Loucy (cell line): Measurements from ENCODE around the gene FCHO1.
"Not testable (repeated sequence)": the region's sequence is repeated elsewhere in the genome, so short reads cannot be mapped to it uniquely, and the experiment has no call there.

ENCODE experiments used
- H2AFZ ChIP-seq: fragments of 200-600 bp; sonication (generic); 2 replicates; pipeline ENCODE4 v1.6.0; 2016; ENCODE audit warnings: antibody characterized with exemption, mild to moderate bottlenecking, low read length, moderate library complexity
- H3F3A ChIP-seq: fragments of 200-600 bp; 2 replicates; pipeline ENCODE4 v1.6.0; 2016; ENCODE audit warnings: antibody characterized with exemption, low read depth, mild to moderate bottlenecking
- H3K27me3 ChIP-seq: fragments of 200-600 bp; sonication (generic); 2 replicates; pipeline ENCODE4 v1.6.1; 2014; ENCODE audit warnings: low read length, mild to moderate bottlenecking; ENCODE audit not compliant: insufficient read depth, poor library complexity, severe bottlenecking
- H3K36me3 ChIP-seq: fragments of 200-600 bp; sonication (generic); 2 replicates; pipeline ENCODE4 v1.6.1; 2016; ENCODE audit warnings: low read length; ENCODE audit not compliant: insufficient read depth
- H3K4me1 ChIP-seq: fragments of 200-600 bp; sonication (generic); 2 replicates; pipeline ENCODE4 v1.5.1; 2014; ENCODE audit warnings: low read length, mild to moderate bottlenecking; ENCODE audit not compliant: insufficient read depth, poor library complexity, severe bottlenecking
- H3K4me2 ChIP-seq: fragments of 200-600 bp; sonication (generic); 2 replicates; pipeline ENCODE4 v1.6.0; 2014; ENCODE audit warnings: antibody characterized with exemption, low read length, low read depth, mild to moderate bottlenecking; ENCODE audit not compliant: poor library complexity, severe bottlenecking
- H3K4me3 ChIP-seq: fragments of 200-600 bp; sonication (generic); 2 replicates; pipeline ENCODE4 v1.5.1; 2014; ENCODE audit warnings: low read length, mild to moderate bottlenecking, mixed read lengths; ENCODE audit not compliant: poor library complexity, severe bottlenecking
- H3K79me2 ChIP-seq: fragments of 200-600 bp; sonication (generic); 2 replicates; pipeline ENCODE4 v1.6.1; 2014; ENCODE audit warnings: low read length; ENCODE audit not compliant: insufficient read depth
- H3K9ac ChIP-seq: fragments of 200-600 bp; sonication (generic); 2 replicates; pipeline ENCODE4 v1.6.0; 2014; ENCODE audit warnings: mild to moderate bottlenecking, low read depth, low read length, moderate library complexity; ENCODE audit not compliant: poor library complexity, severe bottlenecking
- H3K9me2 ChIP-seq: fragments of 200-600 bp; sonication (generic); replicated peaks from 2 replicates; pipeline ENCODE4 v1.6.1; 2016; ENCODE audit warnings: low read depth, low read length, mixed read lengths
- H3K9me3 ChIP-seq: fragments of 200-600 bp; sonication (generic); 2 replicates; pipeline ENCODE4 v1.6.1; 2014; ENCODE audit warnings: mild to moderate bottlenecking, antibody characterized with exemption, low read length, low read depth; ENCODE audit not compliant: insufficient read depth
- H4K20me1 ChIP-seq: fragments of 200-600 bp; sonication (generic); 2 replicates; pipeline ENCODE4 v1.6.0; 2014; ENCODE audit warnings: antibody characterized with exemption, low read length, mild to moderate bottlenecking; ENCODE audit not compliant: insufficient read depth, poor library complexity, severe bottlenecking
- CTCF ChIP-seq: fragments of 200-600 bp; sonication (generic); conservative IDR thresholded peaks from 2 replicates; pipeline ENCODE4 v1.5.1; 2014; ENCODE audit warnings: mild to moderate bottlenecking, antibody characterized with exemption, low read length
- EZH2phosphoT487 ChIP-seq: fragments of 200-600 bp; IDR thresholded peaks from 2 replicates; pipeline ENCODE4 v1.6.1; 2018; ENCODE audit warnings: antibody characterized with exemption, mild to moderate bottlenecking, moderate library complexity, borderline replicate concordance

FCHO1 gene

DNA sequence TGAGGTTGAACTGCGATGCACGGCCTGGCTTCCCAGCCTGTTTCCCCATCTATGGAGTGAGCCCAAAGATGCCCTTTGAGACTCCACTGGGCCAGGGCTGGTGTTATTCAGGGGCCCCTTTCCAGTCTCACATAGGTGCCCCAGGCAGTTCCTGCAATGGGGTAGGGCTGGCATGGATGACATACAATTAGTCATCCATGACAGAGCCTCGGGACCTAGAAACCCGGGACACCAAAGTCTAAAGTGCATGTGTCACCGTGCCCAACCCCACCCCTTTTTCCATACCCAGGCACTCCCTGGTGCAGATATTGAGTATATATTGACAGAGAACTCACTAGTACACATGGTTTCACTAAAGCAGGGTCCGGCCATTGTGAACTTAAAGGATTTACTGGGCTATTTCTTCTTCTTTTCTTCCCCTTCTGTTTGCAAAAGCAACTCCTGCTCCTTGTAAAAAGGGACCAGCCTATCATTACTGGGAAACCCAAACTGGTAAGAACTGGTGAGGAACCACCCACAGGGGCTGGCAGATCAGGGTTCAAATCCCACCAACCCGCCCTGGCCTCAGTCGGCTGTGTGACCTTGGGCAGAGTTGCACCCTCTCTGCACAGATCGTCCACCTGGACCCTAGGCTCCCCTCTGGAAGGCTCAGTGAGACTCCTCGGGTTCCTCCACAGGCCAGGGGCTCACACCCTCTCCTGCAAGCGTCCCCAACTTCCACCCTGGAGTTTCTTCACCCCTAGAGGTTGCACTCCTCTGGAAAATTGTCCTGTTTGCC lies 46.3 kb downstream of the FCHO1 start:
- Histone ChIP-seq H3K4me3 (no peak overlapping the region), H3K36me3 (no peaks in the 10 kb centered on the region), H3F3A (no peaks in the 10 kb centered on the region; the same call in 1 of the 2 replicates), H2AFZ (no peak overlapping the region), H4K20me1 (no peaks in the 10 kb centered on the region), H3K9me3 (no peaks in the 10 kb centered on the region), H3K9me2 (no peaks in the 10 kb centered on the region), H3K9ac (no peak overlapping the region), H3K27me3 (no peaks in the 10 kb centered on the region), H3K4me1 (peaks cover 12% of the 10 kb centered on the region), H3K79me2 (no peaks in the 10 kb centered on the region), H3K4me2 (no peak overlapping the region)
- no peak for TF ChIP-seq EZH2phosphoT487
- no peak for TF ChIP-seq CTCF

DNA sequence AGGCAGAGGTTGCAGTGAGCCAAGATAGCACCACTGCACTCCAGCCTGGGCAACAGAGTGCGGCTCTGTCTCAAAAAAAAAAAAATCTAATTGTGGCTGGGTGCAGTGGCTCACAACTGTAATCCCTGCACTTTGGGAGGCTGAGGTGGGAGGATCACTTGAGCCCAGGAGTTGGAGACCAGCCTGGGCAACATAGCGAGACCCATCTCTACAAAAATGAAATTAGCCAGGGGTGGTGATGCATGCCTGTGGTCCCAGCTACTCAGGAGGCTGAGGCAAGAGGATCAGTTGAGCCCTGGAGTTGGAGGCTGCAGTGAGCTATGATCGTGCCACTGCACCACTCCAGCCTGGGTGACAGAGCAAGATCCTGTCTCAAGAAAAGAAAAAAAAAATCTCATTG lies 47.3 kb downstream of the FCHO1 start:
- not testable (repeated sequence) for H3K4me3 ChIP-seq, H3F3A ChIP-seq, H3K9ac ChIP-seq, H3K9me3 ChIP-seq, H3K79me2 ChIP-seq, H3K4me1 ChIP-seq, H4K20me1 ChIP-seq, H3K36me3 ChIP-seq, H3K4me2 ChIP-seq, H2AFZ ChIP-seq, H3K9me2 ChIP-seq, H3K27me3 ChIP-seq

- Histone ChIP-seq H3K9me3 (no peaks in the 10 kb centered on the region), H3K9me2 (no peaks in the 10 kb centered on the region), H3K9ac (no peak overlapping the region), H3K4me3 (no peak overlapping the region), H3K4me2 (no peak overlapping the region), H3K4me1 (no peaks in the 10 kb centered on the region), H3F3A (no peaks in the 10 kb centered on the region), H4K20me1 (no peaks in the 10 kb centered on the region), H2AFZ (no peak overlapping the region), H3K79me2 (no peaks in the 10 kb centered on the region), H3K36me3 (no peaks in the 10 kb centered on the region), H3K27me3 (no peaks in the 10 kb centered on the region)
- TF ChIP-seq CTCF, result no peak
- no peak for TF ChIP-seq EZH2phosphoT487
These were observed 51.0 kb downstream of the FCHO1 start for GRCh38 chr19:17802137-17802858.
